Cardiac fibroblast (primary cell): ENCODE data around the gene GAPDHS.

Experiments used
- DNase-seq, 2 donors: peaks; one replicate each; pipeline versions ENCODE4 v3.0.0 to v3.0.0-alpha.2; 2010; ENCODE audit warnings: low read depth in 2 of 2
- H3K4me3 ChIP-seq, 2 donors: replicated peaks in 1 of 2; 1 replicate in 1 of 2; 2 replicates in 1 of 2; pipeline ENCODE4 v1.5.1; 2011; ENCODE audit warnings: low read depth in 2 of 2, low read length in 2 of 2, mild to moderate bottlenecking in 2 of 2, moderate library complexity in 1 of 2
- CTCF ChIP-seq: IDR thresholded peaks from one replicate; pipeline ENCODE4 v1.5.1; 2011; ENCODE audit warnings: low read depth, mild to moderate bottlenecking, low read length, inconsistent platforms

The GAPDHS gene

GRCh38 chr19:35534803-35535480, 1.7 kb downstream of the GAPDHS start:
- no peak for TF ChIP-seq CTCF
- H3K4me3 ChIP-seq, result no peak overlapping the region
- no peak for DNase-seq

GRCh38 chr19:35539314-35539713, 6.1 kb downstream of the GAPDHS start:
- no peak for DNase-seq
- no peak overlapping the region for H3K4me3 ChIP-seq
- no peak for TF ChIP-seq CTCF

GRCh38 chr19:35539850-35540249, 6.6 kb downstream of the GAPDHS start:
- TF ChIP-seq CTCF, result no peak
- H3K4me3 ChIP-seq, result no peak overlapping the region
- DNase-seq, result no peak

GRCh38 chr19:35540356-35540927, 7.2 kb downstream of the GAPDHS start:
- no peak for TF ChIP-seq CTCF
- no peak for DNase-seq
- no peak overlapping the region for H3K4me3 ChIP-seq

- no peak for TF ChIP-seq CTCF
- H3K4me3 ChIP-seq, result no peak overlapping the region
- no peak for DNase-seq
Measured at GRCh38 chr19:35542209-35542608, 9.0 kb downstream of the GAPDHS start.

GRCh38 chr19:35543280-35544109, 10.2 kb downstream of the GAPDHS start:
- DNase-seq, result no peak

More at GRCh38 chr19:35543280-35544109, 10.2 kb downstream of the GAPDHS start:
- H3K4me3 ChIP-seq, result no peak overlapping the region
- TF ChIP-seq CTCF, result no peak
